ENCODE data around the gene STK17B.

The STK17B gene

DNA sequence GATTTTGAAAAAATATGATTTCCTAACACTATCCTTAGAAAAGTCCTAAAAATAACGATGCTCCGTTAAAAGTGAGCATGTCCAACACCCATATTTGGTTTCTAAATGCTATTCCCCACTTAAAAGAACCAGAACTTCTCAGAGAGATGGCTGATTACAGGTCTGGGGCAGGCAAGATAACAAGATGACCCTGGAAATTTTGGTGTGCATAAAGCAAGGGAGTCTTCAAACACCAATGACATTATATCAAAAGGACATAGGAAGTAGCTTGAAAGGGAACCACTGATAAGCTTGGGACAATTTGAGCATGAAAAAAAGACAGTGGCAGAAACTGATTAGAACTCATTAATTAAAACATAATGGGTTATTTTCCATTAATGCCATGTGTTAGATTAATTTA is 17.9 kb downstream of the STK17B start:
- no peak for DNase-seq

DNA sequence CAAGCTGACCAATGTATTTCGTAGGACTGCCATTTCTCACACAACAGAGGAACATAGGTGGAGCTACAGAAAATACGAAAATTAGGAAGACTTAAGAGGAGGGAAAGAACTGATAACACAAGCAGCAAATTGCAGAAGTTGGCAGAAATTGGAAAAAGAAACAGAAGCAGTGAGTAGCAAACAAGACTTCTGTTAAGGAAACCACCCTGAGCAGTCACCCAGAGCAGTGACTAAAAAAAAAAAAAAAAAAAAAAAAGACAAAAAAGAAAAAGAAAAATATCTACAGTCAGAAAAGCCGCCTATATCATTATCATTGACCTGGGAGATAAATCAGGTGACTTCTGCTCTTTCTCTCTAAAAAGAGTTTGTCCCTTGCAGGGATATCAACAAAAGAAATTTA is 21.4 kb downstream of the STK17B start:
- DNase-seq = no peak

DNA sequence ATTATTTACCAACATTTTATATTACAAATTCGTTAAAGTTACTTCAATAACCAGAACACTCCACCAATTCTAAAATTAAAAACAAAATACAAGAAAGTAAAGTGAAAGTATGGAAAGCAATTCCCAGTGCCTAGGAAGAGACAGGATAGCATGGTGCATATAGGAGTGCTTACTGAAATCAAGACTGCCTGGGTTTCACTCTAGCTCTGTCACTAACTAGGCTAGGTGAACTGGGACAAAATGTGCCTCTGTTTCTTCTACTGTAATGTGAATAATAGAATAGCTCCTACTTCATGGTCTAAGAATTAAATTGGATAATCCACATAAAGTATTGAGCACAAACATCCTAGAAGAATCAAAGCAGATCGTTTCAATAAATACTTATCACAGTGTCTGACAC is 22.6 kb downstream of the STK17B start:
- no peak for DNase-seq

DNA sequence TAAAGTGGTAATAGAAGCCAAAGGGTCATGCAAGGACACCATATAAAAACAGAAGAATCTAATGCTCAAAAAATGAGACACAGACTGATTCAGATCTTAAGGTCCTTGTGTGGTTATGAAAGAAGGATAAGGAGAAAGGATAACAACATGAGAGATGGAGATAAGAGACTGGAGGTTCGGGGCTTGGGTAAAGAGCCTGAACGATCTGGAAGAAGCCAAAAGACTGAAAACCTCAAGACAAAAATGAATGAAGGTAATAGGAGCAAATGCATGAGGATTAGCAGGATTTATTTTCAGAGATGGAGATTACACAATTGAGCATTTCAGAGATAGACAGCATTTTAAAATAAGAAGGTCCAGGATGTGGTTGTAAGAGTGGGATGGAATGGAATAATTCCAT is 26.1 kb downstream of the STK17B start:
- DNase-seq = no peak

DNA sequence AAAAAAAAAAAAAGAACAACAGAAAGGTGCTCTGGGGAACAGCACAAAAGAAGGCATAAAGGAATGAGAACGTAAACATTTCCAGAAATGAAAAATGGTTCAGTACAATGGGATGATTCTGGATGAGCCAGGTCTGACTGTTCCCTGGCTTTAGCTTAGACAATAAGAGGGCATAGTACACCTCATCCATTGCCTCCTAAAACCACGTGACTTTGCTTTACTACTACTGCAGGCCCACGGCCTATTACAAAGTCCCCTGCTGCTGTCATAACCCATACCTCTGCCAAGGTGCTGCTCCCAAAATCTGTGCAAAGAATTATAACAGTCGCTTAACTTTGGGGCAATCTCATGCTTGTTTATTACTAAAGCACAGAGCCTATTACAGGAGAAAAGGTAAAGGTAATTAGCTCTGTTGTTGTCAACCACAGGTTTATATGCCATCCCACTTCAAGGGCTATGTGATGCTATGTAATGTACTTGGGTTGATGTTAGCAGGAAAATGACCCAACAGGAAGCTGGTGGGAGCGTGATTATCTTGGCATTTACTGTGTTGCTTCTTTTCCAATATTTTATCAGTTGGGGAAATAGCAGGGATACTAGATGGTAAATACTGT is 26.8 kb downstream of the STK17B start:
- DNase-seq = no peak

DNA sequence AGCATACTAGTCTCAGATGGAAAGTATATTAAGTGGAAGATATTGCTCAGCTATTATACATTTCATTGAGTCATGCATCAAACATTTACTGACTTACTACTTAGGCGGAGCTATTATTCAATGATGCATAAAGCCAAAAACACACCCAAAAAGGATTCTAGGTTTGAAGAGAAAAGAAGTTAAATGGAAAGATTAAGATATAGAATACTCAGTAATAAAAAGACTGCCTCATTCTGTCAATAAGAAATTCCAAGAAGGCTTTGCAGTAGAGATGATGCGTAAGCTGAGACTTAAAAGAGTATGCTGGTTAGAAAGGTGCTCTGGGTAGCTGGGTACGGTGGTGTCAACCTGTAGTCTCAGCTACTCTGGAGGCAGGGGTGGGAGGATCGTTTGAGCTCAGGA is 27.6 kb downstream of the STK17B start:
- no peak for DNase-seq

DNA sequence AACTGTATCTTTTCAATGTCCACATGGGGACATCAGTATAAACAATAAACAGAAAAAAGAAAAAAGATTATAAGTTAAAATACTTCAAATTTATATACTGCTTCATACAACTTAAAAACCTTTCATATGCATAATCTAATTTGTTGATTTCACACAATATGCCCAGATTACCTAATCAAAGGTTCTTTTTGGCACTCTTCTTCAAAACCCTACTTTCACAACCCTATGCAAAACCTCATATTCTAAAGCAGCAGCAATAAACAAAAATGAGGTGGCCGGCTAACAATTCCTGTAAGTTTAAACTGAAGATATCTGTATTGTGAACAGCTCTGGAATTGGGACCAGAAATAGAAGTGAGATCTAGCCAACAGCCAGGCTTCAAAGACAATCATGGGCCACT is 28.6 kb downstream of the STK17B start:
- DNase-seq = no peak

DNA sequence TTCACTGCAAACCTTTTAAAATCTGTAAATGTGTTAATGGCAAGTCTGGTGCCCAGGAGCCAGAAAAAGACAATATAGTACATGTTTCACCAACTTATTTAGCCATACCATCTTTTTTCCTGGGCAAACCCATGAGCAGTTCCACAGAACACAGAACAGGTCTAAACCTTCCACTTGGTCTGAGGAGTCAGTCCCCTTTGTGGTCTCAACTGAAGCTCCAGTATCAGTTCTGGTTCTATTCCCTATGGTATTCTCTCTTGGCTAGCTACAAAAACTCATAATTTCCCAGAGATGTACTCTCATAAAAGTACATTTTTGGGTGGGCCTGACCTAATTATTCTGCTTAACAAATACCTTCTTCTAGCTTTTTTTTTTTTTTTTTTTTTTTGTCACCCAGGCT is 31.2 kb downstream of the STK17B start:
- no peak for DNase-seq

DNA sequence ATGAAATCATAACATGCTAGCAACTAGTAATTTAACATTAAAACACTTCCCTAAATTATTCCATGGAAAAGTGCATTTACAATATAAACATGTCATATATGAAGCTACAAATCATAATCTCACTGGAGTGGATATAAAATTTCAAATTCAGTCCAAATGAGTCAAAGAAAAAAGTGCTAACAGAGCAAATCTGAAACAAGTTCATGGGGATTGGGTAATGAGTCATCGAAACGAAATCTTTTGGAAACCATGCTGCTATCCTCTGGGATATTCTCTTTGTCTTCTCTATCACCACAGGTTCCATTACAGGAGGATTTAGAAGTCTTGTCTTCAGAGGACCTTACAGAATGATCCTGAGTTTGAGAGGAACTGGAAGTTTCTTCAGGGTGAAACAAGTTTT is 34.1 kb downstream of the STK17B start:
- no peak for DNase-seq

DNA sequence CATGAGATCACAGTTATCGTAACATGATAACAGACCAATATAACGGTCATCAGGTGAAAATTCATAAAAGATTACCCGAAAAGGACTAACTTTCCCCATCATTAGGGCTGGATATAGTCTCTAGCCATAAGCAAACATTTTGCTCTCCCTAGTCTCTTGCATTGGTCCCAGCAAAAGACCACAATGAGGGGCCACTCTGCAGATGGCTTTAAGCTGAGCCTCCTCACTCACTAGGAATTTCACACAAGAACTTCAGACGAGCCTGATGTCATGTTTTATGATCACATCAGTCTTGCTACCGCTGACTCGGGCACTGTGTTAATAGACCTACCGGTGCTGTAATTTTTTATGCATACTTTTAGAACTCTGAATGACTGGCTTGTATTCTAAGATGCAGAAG is 35.2 kb downstream of the STK17B start:
- no peak for DNase-seq

DNA sequence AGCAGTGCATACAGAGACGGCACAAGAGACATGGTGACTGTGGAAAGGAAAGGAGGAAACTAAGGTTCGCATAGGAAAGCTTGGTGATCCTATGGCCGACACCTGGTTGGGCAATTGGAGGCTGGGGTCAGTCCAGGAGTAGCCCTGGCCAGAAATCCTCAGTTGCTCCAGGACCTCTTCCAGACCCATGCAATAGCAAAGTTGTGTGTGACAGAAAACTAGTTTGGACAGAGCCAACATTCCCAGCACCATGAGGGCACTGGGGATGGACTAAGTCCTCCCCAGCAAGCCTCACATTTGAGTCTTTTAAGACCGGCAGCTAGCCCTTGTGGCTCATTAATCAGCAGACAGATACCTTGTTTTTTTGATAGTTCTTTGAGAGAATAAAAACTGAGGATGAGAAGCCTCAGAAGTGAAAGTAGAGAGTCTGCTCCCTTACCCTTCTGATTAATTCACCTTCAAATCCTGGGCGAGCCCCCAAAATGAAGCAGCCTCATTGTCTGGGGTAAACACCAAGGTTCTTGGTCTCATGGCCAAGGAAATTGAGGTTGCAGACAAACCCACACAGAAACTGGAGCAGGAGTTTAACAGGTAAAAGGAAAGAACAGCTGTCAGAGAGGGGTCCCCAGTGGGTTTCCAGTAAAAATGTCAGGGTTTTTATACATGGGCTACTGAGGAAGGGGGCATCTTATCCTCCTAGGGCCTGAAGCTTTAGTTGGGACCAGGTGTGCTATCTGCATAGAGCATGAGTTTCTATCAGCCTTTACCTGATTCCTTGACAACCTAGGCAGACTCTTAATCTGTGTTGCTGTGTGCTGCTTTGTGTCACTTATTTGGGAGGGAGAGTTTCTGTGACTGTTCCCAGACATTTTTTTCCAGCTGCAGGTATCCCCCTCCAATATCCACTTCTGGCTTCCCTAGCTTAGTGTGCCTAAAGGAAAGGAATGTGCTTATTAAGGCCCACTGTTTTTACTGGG is 39.1 kb downstream of the STK17B start:
- DNase-seq = no peak

DNA sequence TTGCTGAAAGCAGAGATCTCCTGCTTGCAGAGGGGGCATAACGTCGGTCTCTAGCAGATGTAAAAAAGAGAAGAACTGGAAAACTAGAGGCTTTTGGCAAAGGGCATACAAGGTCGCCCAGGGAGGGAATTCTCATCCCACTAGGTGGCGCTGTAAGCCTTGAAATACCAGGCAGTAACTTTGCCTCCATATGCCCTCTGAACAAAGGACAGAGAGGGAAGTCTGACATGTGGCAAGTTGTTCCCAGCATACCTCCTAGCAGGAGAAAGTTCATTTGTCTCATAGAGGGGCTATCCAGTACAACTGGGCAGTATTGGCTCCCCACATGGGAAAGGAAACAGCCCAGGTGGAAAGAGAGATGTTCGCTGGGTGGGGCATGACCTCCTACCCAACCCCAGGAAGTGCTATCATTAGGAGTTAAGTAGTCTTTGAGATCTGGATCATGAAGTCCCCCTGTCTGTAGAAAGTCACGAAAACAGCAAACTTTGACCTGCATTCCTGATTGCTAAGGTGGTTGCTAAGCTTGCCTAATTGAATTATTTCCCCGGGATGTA is 39.9 kb downstream of the STK17B start:
- no peak for DNase-seq

DNA sequence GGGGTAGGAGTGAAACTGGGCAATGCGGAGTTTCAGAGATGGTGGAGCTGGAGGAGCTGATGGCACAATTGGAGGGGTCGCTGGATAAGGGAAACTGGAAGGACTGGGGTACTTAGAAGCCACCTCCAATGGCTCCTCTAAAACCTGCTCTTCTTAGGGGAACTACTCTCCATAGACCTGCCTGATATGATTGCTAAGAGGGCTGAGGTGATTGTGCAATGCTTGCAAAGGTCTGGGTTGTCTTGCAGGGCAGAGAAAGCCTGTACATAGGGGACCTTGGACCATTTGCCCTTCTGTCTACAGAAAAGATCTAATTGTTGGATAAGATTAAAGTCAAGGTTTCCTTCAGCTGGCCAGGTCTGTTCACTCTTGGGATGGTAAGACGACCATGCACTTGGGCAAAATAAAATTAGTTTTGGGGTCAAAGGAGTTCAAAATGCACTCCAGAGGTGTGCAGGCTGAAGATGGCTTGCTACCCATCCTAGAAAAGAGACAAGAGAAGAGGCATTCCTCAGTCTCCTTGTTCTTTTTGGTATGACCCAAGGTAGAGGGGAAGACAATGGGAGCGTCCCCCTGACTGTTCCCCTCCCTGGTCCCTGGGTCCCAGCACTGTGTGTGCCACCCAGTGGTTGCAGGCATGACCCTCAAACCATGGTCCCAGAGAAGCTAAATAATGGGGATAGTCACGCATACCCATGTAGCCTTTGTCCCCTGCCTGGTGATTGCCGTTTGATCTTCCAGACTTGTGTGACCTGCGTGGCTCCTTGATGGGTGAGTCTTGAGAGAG is 41.1 kb downstream of the STK17B start:
- DNase-seq = no peak

DNA sequence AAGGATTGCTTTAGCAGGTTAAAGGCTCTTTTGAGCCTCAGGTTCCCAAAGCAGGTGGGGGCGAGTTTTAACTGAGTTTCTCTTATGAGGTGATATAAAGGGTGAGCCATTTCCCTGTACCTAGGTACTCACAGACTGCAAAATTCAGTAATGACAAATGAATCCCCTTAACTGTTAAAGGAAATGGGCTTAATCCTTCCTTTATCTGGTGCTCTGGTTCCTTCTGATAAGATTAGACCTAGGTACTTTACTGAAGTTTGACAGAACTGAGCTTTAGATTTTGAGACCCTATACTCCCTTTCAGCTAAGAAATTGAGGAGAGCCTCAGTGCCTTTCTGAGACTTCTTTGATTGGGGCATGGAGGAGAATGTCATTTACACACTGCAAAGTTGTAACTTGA is 42.6 kb downstream of the STK17B start:
- DNase-seq = no peak

DNA sequence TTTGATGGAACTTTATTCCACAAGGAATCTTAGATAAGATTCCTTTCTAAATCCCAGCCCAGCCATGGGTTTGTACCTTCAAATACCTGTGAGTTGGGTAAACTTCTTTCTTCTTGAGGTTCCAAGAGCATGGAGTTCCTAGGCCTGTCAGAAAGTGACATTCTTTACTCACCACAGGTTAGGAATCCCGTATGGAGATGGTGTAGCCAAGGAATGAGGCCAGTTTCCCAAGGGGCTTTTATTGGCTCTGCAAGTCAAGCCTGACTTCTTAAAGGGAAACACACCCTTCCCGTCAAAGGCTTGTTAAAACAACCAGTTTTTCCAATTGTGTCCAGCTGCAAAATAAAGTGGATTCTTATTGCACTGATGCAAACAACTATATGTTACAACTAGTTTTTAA is 45.8 kb downstream of the STK17B start:
- no peak for DNase-seq

DNA sequence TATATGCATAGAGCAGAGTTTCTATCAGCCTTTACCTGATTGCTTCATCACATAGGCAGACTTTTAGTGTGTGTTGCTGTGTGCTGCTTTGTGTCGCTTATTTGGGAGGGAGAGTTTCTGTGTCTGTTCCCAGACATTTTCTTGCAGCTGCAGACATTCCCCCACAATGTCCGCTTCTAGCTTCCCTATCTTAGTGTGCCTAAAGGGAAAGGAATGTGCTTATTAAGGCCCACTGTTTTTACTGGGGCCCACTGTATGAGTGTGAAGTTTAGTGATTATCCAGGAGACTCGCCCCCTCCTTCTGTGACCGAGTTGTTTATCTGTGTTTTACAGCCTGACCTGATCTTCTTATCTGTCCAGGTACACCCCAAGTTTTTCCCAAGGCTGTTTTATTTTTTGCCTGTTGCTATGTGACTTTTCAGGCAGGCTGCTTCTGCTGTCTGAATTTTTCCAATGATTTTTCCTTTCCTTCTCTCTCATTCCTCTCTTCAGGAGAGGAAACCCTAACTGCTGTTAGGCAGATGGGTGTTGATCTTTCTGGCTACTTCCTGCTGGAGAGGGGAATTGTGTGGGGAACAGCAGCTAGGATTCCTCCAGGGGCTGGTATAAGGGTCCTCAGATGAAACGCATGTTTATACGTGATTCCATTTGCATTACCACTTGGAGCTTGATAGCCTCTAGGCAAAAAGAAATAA is 47.6 kb downstream of the STK17B start:
- DNase-seq = no peak

DNA sequence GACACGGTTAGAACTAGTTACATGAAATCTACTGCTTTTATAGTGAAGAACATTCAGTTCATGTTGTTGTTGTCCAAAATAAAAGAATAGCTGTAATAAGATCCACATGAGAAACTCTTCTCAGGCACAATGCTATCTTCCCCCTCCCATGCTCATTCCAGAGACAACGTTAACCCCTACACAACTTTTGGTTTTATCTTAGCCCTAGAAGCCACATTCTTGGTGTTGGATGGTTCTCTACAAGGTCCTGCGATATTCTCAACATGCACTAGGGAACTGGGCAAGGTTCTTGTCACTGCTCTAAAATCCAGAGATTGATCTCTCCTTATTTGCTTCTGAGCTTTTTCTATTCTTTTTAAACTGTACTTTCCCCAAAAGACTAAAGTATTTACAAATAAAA is 51.5 kb downstream of the STK17B start:
- no peak for DNase-seq

DNA sequence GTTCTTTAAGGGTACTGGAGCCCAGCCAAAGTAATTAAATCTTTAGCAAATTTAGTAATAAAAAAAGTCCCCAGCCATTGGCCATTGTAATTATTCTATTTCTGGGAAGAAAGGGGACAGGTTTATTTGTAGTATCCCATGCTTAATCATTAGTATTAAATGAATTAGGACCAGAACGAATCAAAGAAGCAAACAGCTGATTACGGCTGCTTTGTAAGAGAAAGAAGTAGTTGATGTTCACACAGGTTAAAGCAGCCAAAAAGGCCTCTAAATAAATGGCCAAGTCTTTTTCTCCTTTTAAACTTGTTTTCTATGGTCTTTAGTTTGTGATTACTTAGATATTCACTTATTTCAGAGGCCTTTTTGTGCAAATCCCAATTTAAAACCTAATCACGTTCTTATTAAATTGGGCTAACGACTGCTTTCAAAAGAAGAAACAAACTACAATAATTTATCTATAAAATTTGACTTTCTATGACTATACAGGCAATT is 54.1 kb downstream of the STK17B start:
- DNase-seq = no peak

DNA sequence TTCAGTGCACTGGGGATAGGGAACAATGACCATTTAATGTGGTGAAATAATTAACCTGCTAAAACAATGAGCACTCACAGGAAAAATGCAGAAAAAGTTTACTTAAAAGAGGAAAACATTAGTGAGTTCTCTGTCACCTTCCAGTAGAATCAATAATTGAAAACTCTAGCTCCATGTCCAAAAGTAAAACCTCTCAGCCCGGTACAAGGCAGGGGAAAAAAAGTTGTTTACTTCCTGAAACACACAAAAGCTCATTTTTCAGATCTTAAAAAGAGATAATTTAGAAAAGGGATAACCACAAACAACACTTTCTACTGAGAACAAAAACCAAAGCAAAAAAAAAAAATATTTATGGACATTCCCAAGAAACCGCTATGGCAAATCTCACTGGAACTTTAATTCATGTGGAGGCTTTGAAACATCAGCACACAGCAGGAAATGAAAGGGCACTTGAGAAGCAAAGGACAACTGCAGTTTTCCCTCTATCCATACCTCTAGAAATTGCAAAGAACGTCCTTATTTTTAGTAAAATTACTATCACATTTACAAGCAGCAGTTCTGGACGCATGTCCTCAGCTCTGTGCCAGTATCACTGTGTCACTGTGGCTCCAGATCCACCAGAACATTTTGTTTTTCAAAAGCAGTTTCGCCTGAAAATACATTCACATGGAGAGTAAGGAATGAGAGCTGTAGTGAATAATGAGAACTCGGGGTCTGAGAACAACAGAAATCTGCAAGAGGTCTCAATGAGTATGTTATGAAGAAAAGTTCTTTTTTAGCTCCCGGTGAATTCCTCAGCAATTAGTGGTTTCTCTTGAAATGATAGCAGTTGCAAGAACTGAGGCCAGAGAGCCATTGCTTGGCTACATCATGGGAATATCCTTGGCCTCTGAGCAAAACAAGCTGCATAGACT is 58.1 kb downstream of the STK17B start:
- no peak for DNase-seq

DNA sequence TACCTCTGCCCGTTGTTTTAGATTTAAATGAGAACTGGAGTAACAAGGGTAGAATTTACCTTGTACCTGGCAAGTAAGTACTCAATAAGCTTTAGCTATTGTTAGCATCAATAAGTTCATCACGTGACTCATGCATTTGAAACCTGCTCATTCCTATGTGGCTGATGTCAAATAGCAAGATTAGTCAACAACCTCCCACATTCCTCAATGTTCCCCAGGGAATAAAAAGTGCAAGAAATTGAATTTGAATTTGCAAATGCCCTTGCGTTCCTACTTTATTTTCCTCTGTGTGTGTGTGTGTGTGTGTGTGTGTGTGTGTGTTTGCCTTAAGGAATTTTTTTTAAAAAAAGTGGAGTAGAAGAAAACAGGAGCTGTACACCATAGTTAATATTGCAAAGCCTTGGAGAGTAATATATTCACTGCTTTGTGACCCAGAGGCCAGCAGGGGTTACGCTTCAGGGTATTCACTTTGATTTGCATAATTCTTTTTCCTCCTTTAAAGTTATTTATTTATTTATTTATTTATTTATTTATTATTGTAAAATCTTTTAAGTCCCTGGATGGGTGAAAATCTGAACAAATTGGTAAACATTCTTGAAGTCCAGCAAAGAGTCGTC is 58.9 kb downstream of the STK17B start:
- DNase-seq = no peak

DNA sequence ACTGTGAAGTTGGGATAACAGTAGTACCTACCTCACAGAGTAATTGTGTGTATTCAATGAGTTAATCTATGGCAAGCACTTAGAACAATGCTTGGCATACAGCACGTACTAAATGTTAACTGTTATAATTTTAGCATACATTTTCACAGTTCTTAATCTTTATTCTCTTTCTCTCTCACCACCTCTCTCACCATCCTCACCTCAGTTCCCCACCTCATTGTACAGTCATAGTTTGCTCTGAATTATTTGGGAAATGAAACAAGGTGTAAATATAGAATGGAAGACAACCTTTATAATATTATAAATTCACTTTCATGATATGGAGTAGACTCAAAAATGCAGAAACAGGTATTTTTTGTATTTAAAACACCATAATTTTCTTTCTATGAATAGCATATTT is 62.8 kb downstream of the STK17B start:
- DNase-seq = no peak

Measured in NCI-H1417 treated with DMSO at 0.1 percent for 48 hours (cell line).